GM18907 (cell line): Measurements from ENCODE around the gene CDC42EP3.

Experiments used
- ATAC-seq: cut with Tn5 transposase; IDR thresholded peaks from one replicate; pipeline ENCODE4 v1.9.1; 2021; ENCODE audit warnings: mild to moderate bottlenecking, moderate library complexity; ENCODE audit not compliant: unreplicated experiment

Gene CDC42EP3

DNA sequence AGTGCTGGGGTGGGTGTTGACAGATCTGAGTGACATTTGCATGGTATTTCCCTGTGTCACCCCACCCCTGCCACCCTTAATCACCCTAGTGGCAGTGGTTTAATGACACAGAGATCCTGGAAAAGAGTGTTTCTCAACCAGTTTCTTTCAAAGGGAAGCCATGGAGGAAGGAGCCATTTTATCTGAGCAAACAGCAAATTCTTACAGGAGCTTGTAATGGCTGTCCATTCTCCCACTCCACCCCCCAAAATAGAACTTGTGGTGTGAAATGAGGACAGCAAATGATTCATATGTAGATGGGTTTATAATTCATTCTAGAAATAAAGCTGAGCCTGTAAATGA, 51.5 kb downstream of the CDC42EP3 start:
- ATAC-seq: no peak

GRCh38 chr2:37619230-37619958, 52.0 kb downstream of the CDC42EP3 start:
- ATAC-seq: no peak

GRCh38 chr2:37618326-37618725, 53.1 kb downstream of the CDC42EP3 start:
- no peak for ATAC-seq

GRCh38 chr2:37617119-37617892, 54.1 kb downstream of the CDC42EP3 start:
- no peak for ATAC-seq

- ATAC-seq: no peak
These were observed 54.8 kb downstream of the CDC42EP3 start for GRCh38 chr2:37616677-37617005.

GRCh38 chr2:37615804-37616676, 55.4 kb downstream of the CDC42EP3 start:
- peak; percentile 61 for ATAC-seq

- ATAC-seq: no peak
These were observed 57.2 kb downstream of the CDC42EP3 start for GRCh38 chr2:37614061-37614738.

GRCh38 chr2:37612382-37612781, 59.1 kb downstream of the CDC42EP3 start:
- ATAC-seq: no peak

DNA sequence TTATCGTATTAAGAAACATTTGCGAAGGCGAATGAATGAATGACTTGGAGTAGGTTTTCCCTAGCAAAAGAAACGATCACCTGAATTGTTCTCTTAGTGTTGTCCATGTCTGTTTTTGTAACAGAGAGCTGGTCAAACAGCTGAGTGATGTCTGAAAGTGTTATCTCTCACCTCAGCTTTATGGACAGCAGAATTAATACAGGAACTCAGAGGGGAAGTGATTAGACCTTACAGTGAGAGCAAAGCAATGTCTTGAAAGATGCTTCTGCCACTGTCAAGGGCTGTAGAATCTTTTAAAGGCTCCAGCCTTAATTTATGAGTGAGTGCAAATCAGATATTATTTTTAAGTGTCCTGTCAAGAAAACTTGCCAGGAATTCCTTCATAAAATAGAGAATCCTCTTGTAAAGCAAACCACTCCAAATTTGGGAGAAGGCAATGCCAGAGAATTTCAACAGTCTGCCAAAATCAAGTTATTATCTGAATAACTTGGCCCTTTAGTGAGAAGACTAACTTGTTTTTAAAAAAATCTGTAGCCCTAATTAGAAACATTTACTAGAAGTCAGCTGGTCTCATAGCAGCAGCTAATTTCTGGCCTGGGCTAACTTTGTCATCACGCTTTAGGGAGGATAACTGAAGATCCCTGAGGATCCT, 60.7 kb downstream of the CDC42EP3 start:
- ATAC-seq: no peak

DNA sequence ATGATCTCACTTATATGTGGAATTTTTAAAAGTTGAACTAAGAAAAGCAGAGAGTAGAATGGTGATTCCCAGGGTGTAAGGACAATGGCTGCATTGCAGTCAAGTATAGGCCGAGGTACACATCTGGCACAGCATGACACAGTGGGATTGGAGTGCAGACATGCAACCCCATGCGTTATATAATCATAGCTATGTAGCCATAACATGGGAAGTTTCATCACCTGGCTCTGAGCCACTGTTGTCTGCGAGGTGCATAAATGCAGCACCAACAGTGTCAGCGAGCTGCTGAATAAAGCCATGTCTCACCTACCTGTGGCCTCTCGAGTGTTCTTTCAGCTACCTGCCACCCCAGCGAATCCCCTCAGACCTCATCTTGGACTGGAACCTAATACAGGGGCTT, 61.7 kb downstream of the CDC42EP3 start:
- no peak for ATAC-seq

GRCh38 chr2:37604716-37605115, 66.7 kb downstream of the CDC42EP3 start:
- ATAC-seq: no peak

DNA sequence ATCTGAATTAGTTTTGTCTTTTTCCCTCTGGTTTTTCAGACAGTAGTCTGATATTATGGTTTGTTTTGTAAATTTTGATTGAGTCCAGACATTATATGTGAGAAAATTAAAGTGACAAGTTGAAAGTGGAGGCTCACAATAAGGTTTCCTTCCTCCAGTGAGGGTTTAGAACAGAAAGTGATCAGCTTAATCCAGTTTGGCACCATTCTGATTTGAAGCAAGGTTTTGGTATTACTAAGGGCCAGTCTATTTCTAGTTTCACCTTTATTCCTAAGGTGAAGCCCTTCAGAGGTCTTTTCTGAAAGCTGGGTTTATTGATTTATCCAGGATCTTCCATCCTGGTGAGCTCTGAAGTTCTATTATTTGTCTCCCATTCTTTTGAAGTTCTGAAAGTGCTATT, 68.7 kb downstream of the CDC42EP3 start:
- peak; percentile 55 for ATAC-seq

DNA sequence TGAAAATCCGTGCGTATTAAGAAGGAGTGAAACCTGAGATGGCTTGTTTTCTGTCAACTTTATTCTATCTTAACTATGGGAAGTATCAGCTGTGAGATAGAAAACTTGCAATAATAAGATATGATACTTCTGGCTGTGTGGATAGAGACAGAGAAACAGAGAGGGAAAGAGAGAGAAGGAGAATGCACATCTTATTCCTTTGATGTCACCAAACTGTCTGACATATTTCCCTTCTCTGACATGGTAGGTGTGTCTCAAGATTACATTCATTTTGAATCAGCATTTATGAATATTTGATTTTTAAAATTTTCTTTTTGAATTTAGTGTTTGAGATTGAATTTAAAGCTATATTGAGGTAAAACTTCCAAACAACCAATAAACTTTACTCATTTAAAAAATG, 69.4 kb downstream of the CDC42EP3 start:
- ATAC-seq: no peak

- ATAC-seq: no peak
These were observed 69.9 kb downstream of the CDC42EP3 start for GRCh38 chr2:37601569-37601968.

GRCh38 chr2:37600735-37601134, 70.7 kb downstream of the CDC42EP3 start:
- ATAC-seq: peak; percentile 79

GRCh38 chr2:37599688-37600525, 71.5 kb downstream of the CDC42EP3 start:
- ATAC-seq: no peak

DNA sequence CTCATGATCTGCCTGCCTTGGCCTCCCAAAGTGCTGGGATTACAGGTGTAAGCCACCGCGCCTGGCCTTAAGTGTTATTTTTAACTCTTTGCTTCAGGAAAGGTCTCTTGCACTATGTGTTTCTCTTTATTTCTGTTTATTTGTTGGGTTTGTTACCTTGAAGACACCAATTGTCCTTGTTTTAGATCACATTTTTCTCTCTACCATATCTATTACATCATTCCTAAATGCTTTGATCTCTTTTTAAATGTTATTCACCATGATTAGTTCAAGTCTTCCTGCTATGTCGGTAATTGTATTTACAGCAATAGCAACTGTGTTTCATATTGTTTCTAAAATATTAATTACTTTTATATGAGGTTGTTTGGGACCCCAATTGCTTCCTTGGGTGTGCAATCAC, 77.7 kb downstream of the CDC42EP3 start:
- ATAC-seq: no peak

GRCh38 chr2:37593024-37593423, 78.4 kb downstream of the CDC42EP3 start:
- ATAC-seq: no peak
